ENCODE measurements around the gene EDARADD.
"Not testable (repeated sequence)": the region's sequence is repeated elsewhere in the genome, so short reads cannot be mapped to it uniquely, and the experiment has no call there.

The EDARADD gene

DNA sequence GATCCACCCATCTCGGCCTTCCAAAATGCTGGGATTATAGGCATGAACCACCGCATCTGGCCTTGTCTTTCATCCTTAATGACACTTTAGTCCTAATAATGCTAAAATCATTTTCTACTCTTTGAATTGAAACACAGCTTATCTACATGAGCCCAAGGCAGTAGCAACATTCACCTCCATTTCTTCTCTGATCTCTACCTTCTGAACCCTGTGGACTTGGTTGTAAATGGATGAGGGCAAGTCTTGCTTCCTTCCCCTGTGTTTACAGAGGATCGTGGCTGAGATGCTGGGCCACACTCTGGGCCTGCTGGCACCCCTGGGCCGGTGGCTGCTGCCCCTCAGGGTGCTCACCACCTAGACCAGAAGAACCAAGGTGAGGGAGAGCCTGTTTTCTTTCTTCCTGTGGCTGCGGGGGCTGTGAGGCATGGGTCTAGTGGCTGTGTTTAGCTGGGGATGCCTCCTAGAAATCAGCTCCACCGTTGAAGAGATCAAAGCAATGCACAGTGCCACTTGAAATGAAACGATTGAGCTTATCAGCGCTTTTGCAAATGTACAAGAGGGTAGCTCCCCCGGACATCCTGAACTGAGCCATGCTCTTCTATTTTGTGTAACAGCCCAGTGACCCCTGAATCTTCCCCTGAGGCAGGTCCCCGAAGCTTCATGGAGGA is 97.5 kb downstream of the EDARADD start:
- no peak for DNase-seq

DNA sequence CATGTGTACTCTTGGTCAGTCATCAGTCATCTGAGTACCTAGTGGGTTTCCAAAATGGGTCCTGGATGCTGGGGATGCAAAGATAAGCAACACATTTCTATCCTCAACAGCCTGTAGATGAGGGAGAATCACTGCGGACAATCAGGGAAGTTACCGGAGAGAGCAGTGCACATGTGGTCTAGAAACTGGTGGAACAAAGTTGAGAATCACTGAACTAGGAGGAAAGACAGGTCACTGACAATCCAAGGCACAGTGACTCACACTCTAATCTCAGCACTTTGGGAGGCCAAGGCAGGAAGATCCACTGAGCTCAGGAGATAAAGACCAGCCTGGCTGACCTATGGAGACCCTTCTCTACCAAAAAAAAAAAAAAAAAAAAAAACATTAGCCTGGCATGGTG is 98.3 kb downstream of the EDARADD start:
- no peak for DNase-seq

DNA sequence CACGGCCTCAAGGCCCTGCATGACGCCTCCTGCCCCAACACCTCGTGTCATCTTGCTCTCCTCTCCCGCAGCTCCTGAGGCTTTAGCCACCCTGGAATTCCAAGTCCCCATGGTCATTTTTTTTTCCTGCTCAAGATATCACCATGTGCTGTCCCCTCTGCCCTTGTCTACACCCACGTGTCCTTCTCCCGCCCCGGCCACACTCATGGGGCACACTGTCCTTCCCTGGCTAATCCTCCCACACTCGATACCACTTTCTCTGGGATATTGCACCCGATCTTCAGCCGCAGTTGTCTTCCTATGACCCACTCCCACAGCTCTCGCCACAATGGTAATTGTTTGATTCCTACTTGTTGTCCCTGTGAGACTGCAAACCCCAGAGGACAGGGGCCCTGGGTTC is 100.0 kb downstream of the EDARADD start:
- no peak for DNase-seq

DNA sequence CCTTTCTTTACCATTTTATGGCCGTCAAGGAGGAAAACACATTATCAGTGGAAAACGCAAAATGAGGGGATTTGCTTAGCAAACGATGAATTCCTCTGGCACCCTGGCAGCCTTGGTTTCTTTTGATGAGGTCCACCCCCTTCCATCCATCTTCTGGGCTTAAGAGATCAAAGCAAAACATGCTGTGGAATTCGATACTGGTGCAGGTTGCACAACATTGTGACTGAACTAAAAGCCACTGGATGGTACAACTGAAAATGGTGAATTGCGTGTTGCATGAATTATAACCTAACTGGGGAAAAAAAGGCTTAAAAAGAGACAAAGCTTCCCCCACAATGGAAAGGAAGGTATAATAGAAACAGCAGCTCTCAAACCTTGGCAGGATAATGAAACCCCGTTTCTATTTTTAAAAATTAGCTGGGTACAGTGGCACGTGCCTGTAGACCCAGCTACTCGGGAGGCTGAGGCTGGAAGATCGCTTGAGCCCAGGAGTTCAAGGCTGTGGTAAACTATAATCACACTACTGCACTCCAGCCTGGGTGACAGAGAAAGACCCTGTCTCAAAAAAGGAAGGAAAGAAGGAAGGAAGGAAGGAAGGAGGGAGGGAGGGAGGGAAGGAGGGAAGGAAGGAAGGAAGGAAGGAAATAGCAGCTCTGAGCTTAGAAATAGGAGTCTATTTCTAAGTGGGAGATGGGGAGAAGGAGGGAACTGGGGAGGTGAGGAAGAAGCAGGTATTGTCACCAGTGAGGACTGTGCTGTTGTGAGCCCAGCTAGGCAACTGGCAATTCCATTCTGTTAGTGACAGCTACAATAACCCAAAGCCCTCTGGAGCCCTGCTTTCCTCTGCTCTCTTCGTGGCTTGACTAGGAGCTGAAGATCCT is 100.7 kb downstream of the EDARADD start:
- no peak for DNase-seq

DNA sequence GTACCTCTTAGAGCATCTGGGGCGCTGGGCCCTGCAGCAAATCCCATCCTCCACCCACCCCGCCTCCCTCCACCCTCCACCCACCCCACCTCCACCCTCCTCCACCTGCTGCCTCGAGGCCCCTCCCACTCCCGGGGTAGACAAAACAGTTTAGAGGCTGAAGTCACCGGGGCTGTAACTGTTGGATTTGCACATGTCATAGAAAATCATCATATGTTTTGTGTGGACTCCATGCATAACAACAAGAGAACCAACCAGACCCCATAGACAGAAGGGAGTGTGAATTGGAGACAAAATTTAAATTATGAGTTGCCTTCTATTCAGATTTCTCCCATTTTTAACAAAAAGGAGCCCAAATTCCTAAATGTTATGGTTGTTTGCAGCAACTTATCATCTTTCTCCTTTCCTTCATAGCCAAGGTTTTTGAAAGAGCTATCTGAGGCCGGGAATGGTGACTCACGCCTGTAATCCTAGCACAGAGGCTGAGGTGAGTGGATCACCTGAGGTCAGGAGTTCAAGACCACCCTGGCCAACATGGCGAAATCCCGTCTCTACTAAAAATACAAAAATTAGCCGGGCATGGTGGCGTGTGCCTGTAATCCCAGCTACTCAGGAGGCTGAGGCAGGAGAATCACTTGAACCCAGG is 101.5 kb downstream of the EDARADD start:
- DNase-seq: no peak

DNA sequence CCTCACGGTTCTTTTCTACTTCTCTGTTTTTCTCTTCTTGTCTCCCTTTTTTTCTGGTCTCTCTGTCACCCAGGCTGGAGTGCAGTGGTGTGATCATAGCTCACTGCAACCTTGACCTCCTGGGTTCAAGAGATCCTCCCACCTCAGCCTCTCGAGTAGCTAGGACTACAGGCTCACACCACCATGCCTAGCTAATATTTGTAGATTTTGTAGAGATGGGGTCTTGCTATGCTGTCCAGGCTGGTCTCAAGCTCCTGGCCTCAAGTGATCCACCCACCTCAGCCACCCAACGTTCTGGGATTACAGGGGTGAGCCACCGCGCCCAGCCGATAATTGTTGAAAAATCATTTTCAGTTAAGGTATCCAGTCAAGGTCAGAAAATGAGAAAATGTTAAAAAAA is 103.8 kb downstream of the EDARADD start:
- DNase-seq: no peak

DNA sequence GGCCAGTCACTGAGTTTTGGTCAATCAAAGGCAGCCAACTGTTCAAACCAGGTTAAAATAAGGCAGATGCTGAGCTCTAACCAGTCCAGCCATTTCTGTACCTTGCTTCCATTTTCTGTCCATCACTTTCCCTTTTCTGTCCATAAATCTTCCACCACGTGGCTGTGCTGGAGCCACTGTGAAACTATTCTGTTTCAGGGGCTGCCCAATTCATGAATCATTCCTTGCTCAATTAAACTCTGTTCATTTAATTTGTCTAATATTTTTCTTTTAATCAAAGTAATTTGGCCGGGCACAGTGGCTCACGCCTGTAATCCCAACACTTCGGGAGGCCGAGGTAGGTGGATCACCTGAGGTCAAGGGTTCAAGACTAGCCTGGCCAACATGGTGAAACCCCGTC is 107.0 kb downstream of the EDARADD start:
- DNase-seq: no peak

DNA sequence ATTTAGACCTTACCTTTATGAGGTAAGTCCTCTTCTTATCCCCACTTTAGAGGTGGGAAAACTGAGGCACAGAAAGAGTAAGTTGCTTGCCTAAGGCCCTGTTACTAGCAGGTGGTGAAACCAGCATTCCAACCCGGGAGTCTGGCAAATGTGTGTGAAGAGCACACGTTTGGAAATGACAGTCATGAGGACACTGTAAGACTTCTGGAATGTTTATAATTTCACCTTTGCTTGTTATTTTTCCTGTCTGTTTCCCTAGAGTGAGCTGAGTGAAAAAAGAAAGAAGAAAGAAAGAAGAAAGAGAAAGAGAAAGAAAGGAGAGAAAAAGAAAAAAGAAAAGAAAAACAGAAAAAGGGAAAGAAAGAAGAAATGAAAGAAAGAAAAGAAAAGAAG is 108.5 kb downstream of the EDARADD start:
- DNase-seq: no peak

DNA sequence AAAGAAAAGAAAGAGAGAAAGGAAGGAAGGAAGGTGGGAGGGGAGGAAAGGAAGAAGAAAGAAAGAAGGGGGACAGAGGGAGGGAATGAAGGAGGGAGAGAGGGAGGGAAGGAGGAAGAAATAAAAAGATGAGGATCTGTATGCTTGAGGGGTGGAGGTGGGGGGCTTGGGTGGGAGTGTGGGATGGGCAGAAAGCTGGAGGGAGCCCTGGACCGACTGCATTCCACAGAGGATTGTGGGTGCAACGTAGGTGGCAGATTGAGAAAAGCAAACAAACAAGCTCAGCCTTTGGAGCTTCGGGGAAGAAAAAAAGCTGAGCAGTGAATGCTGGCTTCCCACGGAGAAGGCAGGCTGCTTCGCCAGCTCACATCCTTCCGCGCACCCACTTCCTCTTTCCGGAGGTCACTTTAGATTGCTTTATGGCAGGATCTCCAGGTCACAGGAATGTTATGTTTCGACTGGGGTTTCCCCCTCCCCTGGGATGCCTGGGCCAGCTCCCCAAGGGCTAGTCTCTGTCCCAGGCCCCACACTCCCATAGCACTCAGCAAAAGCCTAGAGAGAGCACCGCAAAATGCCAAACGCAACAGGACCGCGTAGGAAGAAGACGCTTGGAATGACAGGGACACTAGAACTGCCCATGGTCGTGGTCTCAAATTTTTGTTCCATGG is 109.0 kb downstream of the EDARADD start:
- no peak for DNase-seq

DNA sequence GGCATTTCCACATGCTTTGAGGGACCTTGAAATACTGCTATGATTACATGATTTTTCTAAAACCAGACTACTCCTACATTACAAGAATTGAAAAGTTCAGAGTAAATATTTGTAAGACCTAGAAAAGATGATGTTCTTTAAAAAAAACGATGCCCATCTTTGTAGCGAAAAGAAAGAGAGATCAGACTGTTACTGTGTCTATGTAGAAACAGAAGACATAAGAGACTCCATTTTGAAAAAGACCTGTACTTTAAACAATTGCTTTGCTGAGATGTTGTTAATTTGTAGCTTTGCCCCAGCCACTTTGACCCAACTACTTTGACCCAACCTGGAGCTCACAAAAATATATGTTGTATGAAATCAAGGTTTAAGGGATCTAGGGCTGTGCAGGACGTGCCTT is 110.3 kb downstream of the EDARADD start:
- DNase-seq: not testable (repeated sequence)

DNA sequence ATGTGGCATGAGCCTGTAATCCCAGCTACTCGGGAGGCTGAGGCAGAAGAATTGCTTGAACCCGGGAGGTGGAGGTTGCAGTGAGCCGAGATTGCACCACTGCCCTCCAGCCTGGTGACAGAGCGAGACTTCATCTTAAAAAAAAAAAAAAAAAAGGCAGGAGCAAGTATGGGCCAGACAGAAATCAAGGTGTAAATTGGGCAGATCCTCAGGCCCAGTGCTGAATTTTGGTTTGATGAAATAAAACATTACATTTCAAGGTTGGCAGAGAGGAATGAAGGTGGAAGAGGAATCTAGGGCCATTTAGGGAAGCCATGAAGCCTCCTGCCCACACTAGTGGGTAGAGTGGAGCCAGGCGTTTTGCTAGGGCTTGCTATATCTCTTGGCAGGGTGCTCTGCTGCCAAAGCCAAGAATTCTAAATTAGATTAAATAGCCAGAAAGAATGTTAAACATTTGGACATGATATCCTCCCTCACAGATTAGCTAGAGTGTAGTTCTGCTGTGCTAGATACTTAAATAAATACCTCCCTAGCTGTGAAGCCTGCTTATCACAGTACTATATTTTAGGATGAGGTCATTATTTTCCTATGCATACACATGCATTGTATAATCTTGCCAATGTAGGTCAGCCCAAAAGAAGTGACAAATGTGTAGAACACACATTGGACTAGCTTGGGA is 113.1 kb downstream of the EDARADD start:
- no peak for DNase-seq

DNA sequence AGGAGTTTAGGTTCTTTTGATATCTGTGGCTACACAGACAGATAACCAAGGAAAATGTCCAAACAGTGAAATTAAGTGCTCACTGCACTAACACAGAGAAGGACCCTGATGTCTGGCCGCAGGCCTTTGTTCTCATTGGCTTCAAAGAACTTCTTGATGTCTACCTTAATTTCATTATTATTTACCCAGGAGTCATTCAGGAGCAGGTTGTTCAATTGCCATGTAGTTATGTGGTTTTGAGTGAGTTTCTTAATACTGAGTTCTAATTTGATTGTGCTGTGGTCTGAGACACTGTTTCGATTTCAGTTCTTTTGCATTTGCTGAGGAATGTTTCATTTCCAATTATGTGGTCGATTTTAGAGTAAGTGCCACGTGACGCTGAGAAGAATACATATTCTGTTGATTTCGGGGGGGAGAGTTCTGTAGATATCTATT is 114.5 kb downstream of the EDARADD start:
- no peak for DNase-seq

DNA sequence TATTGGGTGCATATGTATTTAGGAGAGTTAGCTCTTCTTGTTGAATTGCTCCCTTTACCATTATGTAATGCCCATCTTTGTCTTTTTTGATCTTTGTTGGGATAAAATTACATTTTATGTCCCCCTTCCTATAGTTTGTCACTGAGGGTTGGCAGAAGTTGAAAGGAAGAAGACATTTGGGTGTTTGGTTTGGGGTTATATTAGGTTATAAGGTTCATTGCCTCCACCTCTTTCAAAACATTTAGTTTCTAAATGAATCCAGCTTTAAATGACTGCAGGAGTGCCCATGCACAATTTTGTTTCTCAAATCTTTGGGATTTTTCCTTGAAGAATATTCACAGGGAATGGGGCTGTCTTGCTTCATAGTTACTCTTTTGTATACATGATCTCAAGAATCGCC is 115.1 kb downstream of the EDARADD start:
- DNase-seq: no peak

DNA sequence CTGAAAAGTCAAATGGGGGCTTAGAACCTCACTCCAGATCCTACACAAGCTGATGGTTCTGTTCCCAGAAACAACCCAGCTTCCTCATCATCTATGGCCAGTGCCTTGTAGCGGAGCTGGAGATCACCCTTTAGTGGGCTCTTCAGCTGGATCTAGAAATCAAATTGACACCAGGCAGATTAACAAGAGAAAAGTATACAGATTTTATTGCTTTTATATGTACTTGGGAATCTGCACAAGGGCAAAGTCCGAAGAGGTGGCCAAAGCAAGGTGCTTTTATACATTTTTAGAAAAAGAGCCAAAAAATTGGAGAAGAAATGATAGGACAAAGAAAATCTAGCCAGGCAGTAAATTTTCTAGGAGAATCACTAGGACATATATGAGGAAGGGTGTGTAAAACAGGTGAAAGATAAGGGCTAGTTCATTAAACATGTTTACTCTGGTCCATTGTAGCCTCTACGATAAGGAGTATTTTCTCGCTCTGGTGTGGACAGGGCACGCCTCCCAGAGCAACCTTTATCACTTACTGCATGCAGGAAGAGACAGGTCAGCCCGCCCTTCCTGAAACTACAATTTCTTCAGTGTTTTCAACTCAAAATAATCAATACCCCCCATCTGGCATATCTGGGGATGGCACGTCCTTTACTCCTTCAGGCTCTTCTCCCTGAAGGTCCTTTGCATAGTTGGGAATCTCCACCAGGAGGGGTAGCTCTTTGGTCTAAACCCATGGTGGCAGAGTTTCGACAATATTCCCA is 115.7 kb downstream of the EDARADD start:
- no peak for DNase-seq

DNA sequence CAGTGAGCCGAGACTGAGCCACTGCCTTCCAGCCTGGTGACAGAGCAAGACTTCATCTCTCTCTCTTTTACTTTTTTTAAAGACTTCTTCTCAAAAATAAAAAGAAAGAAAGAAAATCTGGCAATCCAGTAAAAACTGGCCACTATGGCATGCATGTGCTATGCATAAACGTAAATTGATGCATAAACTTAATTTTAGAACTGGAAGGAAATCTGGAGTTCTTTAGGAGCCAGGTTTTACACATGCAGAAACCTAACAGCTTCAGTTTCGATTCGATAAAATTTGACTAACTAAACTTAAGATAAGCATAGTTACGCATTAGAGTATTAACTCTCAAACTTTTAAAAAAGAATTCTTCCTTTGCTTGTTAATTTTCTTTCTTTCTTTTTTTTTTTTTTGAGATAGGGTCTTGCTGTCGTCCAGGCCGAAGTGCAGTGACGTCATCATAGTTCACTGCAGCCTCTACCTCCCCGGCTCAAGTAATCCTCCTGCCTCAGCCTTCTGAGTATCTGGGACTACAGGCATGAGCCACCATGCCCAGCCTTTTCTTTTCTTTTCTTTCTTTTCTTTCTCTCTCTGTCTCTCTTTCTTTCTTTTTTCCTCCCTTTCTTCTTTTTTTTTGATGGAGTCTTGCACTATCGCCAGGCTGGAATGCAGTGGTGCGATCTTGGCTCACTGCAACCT is 117.8 kb downstream of the EDARADD start:
- no peak for DNase-seq

DNA sequence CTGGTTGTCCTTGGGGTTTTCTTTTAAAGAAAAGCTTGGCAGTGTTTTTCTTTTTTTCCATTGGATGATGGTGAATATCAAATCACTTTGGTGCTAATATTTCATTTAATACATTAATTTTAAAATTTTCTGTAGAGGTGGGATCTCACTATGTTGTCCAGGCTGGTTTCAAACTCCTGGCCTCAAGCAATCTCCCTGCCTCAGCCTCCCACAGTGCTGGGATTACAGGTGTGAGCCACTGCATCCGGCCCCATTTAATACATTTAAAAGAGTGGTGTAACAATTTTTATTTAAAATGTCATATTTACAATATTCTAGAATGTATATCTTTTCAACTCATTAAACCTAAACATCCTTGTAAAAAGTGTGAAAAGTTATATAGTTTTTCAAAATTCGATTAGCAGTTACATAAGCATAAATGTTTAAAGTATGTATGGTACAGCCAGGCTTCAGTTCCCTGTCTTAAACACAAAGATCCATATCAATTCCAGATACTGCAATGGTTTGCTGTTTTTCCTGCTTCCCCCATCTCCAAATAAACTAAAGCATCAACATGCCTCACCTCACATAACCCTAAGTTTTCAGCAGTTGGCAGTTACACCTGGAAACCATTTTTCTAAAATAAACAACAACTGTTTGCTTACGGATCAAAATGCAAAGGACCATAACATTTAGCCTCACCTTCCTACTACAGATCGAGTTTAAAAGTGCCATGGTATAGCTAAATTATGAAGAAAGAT is 120.8 kb downstream of the EDARADD start:
- no peak for DNase-seq

DNA sequence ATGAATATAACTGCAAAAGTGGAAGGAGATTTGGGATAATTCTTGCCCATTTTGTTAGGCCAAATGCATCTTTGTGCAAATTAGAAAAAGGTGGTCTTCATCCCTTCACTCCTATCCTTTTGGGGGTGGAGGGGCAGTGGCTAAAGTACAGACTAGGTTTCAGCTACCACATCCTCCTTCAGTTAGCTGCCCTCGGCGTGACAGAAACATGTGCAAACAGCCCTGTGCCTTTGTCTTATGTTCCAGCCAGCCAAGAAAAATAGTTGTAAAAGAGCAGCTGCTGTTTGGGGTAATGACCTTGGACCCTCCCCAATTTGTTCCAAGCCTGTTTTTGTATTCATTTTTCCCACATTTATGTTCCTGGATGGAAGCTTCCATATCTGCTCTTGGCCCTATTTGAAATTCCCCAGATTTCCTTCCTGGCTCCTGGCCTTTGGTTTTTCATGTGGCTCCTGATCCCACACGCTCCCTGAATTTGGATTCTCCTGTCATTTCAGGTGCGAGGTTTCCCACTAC is 121.4 kb downstream of the EDARADD start:
- no peak for DNase-seq

DNA sequence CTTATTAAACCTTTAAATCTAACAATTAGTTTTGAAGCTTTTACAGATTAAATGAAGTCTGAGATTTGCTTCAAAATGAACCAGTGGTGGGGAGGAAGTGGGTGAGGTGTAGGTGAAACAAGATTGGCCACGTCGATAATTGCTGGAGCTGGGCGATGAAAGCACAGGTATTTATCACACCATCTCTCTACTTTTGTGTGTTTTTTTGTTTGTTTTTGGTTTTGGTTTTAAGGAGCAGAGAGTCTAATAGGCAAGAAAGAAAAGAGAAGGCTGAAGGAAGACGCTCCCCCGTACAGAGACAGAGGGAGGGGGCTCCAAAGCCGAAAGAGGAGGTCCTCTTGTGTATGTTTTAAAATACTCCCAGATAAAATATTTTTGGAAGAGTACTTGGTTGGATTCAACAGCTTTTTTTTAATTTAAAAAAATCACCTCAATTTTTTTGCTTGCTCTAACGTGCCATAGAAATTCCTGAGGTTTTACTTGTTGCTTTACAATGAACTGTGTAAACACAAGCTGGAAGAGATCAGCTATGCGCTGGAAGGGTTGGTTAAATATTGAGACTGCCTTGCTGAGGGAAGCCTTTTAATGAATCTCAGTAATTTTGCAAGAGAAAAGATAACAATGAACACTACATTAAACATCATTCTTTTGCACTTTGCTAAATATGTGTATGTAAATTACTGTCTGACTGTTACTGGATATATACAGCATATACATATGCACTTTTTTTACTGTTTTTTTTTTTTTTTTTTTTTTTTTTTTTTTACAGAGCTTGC is 123.0 kb downstream of the EDARADD start:
- DNase-seq: no peak

DNA sequence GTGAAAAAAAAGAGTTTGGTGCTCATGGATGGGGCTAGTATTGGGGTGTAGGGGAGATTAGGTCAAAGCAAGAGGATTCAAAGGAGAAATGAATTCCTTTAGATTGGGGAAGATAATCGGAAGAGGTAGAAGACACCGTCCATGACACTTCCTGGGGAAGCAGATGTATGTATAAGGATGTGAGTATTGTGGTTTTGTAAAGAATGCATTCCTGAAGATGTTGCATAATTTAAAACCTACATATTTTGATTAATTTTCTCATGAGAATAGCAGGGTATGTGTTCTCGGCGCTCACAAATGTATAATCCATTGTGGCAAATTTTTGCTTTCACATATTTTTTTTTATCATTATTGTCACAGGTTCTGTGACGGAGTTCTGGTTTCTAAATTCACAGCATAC is 124.2 kb downstream of the EDARADD start:
- no peak for DNase-seq
